Activated CD4-positive, alpha-beta T cell treated with anti-CD3 and anti-CD28 coated beads, Interleukin-2, amount 50 U/mL, for 4 hours (primary cell): ENCODE data around the gene EBF4.
A peak's percentile ranks its signal among the peaks of the same experiment; 100 is the strongest.

Experiments used
- DNase-seq, 2 experiments: peaks; one replicate each; pipeline ENCODE4 v3.0.0-alpha.2; 2020

Gene EBF4, protein sequence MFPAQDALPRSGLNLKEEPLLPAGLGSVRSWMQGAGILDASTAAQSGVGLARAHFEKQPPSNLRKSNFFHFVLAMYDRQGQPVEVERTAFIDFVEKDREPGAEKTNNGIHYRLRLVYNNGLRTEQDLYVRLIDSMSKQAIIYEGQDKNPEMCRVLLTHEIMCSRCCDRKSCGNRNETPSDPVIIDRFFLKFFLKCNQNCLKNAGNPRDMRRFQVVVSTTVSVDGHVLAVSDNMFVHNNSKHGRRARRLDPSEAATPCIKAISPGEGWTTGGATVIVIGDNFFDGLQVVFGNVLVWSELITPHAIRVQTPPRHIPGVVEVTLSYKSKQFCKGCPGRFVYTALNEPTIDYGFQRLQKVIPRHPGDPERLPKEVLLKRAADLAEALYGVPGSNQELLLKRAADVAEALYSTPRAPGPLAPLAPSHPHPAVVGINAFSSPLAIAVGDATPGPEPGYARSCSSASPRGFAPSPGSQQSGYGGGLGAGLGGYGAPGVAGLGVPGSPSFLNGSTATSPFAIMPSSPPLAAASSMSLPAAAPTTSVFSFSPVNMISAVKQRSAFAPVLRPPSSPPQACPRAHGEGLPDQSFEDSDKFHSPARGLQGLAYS

DNA sequence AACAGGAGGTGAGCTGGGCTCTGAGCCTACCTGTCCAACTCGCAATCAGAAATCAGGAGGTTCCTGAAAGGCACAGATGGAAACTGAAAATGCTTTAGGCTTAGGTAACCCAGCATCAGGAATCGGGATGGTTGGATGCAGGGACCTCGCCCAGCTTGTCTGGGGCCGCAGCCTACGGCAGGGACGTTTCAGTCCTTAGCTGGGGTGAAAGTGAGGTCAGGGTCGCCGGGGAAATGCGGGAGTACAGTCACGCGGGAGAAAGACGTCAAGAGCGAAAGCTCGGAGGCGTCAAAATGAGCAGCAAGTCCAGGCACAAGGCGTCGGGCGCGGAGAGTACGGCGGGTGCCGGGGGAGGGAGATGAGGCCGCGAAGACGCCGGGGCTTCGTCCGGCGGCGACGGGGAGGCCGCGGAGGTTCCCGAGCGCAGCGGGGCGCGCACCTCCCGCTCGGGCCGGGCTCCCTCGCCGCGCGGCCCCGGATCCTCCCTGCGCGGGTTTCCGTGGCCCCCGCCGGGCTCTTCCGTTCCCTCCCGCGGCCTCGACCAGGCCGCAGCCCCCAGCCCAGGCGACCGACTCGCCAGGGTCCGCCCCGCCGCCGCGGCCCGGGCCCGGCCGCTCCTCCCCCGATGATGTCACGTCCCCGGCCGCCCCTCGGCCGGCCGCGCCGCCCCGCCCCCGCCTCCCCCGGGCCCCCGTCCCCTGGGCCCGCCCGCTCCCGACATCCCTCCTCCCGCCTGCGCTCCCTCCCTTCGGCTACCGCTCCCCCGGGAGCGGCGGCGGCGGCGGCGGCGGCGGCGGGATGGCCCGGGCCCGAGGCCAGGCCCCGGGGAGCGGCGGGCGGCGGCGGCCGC, at the start of gene EBF4:
Gene EBF4 (plus strand): TSS at position 745 of the 850 bp plus-strand sequence. CDS start 866 bp downstream, outside the sequence.
- DNase-seq, result peak in 1 of 2 experiments; percentile 18

DNA sequence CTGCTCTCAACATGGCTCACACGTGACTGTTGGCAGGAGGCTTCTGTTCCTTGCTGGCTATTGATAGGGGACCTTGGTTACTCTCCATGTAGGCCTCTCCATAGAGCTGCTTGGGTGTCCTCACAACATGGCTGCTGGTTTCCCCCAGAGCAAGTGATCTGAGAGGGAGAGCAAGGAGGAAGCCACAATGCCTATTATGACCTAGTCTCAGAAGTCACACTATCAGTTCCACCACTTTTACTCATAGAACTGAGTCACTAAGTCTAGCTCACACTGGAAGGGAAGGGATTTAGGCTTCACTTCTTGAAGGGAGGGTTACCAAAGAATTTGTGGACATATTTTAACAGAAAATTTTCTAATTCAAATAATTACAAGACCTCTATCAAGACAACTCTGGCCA, 48.9 kb upstream of the EBF4 start:
- DNase-seq, result no peak

DNA sequence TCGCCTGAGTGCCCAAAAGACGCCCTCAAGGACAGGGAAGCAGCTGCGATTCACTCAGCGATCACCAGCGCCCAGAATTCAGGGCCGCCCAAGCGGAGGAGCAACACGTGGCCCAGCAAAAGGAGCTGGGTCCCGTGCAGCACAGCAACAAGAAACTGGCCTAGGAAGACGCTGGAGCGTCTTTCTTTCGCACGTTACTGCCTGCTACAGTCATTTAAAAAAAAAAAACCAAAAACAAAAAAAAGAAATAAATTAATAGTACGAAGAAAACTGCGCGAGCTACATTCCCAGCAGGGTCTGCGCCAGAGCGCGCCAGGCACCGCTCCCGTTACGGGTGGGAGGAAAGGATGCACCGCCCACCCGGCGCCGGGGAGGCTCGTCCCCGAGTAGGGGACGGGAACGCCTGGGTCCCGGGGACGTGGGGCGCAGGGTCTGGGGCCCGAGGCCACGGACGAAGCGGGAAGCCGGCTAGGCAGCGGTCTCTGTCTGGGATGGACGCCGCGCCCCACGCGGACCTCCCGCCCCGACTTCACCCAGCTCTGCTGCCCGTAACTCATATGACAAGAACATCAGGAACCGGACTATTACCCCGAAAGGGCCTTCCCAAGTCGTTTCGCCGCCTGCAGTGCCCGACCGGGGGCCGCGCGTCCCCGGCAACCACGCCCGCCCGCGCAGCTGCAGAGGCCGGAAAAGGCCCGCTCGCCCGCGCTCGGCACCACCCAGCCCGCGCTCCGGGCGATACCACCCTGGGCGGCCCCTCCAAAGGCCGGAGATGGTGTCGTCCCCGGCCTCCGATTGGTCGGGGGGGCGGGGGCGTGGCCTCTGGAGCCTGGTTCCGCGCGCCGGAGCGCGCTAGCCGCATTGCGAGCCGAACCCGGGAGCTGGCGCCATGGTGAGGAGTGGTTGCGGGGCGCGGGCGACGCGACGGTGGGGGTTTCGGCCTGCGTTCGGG, 40.5 kb upstream of the EBF4 start, which contains the start of gene NOP56:
Gene NOP56 (plus strand): TSS at position 861 of the 952 bp plus-strand sequence. CDS start 29 bp downstream, at position 890.
- DNase-seq, result peak; percentile 93

DNA sequence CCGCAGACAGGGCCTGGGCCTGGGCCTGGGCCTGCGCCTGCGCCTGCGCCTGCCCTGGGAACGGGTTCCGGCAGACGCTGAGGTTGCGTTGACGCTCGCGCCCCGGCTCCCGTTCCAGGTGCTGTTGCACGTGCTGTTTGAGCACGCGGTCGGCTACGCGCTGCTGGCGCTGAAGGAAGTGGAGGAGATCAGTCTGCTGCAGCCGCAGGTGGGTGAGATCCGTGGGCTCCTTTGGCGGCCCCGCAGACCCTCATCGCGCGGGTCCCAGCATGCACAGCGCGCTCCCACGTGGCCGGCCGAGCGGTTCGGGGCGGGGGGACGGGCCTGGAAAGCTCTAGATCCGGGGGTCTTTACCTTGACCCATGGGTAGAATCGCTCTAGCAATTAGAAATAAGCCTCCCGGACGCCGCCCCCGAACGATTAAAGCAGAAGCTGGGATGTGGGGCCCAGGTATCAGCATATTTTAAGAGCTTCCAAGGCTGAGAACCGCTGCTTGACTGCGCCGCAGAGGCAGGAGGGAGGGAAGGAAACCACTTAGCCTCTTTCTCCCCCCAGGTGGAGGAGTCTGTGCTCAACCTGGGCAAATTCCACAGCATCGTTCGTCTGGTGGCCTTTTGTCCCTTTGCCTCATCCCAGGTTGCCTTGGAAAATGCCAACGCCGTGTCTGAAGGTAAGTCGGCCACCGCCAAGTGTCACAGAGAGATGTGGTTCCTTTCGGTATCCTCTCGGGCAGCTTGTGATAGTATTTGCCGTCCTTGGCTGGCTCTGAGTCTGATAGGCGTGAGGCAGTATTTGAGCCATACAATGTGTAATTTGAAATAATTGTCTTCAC, 39.6 kb upstream of the EBF4 start:
- DNase-seq, result peak; percentile 41 to 45

DNA sequence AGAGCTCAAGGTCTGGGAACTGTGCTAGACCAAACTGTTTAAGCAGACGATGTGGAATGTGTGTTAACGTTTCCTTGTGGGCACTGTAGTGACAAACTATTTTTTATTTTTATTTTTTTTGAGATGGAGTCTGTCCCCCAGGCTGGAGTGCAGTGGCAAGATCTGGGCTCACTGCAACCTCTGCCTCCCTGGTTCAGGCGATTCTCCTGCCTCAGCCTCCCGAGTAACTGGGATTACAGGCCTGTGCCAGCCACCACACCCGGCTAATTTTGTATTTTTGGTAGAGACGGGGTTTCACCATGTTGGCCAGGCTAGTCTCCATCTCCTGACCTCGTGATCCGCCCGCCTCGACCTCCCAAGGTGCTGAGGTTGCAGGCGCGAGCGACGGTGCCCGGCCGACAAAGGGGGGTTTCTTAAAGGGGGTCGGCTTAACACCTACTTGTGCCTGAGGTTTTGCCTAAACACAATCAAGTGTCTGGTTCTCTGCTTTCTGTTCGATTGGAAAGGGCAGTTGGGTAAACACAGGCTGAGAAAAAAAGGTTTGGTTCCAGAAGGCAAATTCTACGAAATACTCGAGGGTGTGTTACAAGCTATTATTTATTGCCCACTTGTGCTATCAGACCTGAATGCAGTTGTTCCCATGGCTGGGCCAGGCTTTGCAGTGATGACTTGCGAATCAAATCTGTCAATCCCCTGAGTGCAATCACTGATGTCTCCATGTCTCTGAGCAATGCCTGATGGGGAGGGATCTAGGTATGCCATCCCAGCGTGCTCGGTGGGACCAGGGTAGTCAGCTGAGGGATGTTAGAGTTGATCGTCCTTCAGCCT, 38.8 kb upstream of the EBF4 start:
- no peak for DNase-seq

DNA sequence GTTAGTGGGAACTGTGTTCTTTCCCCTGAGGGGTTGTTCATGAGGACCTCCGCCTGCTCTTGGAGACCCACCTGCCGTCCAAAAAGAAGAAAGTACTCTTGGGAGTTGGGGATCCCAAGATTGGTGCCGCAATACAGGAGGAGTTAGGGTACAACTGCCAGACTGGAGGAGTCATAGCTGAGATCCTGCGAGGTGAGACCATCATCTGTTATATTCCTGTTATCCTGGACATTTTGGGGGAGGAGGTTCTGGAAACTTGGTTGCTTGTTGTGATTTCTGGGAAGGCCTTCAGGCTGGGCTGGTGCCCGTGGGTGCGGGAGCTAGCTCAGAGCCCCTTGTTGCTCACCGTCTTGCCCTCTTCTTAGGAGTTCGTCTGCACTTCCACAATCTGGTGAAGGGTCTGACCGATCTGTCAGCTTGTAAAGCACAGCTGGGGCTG, 38.2 kb upstream of the EBF4 start:
- DNase-seq, result no peak

DNA sequence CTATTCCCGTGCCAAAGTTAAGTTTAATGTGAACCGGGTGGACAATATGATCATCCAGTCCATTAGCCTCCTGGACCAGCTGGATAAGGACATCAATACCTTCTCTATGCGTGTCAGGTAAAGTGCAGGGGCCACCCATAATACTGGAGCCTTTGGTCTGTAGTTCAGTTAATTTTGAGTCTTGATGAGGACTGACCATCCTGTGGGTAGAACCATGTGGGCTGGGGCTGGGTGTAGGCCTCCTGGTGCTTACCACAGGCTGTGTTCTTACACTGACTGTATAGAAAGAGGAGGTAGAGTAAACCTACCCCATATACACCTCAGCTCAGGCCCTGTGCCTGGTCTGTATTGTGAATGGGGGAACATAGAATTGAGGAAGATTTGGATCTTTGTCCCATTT, 37.7 kb upstream of the EBF4 start:
- no peak for DNase-seq

DNA sequence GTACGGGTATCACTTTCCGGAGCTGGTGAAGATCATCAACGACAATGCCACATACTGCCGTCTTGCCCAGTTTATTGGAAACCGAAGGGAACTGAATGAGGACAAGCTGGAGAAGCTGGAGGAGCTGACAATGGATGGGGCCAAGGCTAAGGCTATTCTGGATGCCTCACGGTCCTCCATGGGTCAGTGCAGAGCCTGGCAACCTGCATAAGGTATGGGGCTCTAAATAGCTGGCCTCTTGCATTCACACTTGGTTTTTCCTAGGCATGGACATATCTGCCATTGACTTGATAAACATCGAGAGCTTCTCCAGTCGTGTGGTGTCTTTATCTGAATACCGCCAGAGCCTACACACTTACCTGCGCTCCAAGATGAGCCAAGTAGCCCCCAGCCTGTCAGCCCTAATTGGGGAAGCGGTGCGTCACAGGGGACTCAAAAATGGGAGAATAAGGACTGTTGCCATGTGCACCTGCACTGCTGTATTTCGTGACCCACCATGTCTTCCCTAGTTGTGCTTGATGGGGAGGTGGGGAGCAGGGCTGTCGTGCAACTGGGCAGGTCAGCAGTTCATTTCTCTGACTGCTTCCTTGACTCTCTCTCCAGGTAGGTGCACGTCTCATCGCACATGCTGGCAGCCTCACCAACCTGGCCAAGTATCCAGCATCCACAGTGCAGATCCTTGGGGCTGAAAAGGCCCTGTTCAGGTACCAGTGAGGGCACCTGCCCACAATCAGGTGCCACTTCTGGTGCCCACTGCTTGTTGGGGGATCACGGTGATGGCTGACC, 37.1 kb upstream of the EBF4 start:
- no peak for DNase-seq

DNA sequence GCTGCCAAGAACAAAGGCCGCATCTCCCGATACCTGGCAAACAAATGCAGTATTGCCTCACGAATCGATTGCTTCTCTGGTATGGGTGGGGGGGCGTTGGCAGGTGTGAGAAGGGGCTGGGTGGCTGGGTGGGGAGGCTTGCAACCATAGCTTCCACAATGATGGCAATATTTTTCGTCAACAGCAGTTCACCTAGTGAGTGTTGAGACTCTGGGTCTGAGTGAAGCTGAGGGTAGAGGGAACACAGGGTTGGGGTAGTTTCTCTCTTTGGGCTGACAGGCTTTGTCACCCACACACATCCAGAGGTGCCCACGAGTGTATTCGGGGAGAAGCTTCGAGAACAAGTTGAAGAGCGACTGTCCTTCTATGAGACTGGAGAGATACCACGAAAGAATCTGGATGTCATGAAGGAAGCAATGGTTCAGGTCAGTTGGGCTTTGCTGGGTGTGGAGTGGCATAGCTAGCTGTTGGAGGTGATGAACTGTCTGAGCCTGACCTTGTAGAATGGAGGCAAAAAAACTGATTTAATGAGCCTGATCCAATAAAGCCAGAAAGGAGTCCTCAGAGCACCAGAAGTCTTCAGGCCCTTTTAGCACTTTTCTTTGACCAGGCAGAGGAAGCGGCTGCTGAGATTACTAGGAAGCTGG, 36.0 kb upstream of the EBF4 start:
- no peak for DNase-seq

DNA sequence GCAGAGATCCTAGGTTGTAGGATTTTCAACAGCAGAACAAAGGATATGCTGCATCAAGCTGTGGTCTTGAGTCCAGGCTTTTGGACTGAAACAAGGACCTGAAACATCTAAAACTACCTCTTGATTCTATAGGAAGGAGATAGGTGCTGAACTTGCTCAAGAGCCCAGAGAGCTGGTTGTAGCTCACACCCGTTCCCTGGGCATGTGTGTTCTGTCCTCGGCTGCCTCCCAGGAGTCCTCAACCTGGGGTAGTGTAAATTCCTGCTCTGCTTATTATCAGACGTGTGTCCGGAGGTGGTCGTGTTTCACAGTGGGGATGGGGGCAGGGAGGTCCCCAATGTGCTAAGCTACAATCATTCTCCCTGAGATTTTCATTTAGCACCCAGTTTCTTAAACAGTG, 35.3 kb upstream of the EBF4 start:
- no peak for DNase-seq

DNA sequence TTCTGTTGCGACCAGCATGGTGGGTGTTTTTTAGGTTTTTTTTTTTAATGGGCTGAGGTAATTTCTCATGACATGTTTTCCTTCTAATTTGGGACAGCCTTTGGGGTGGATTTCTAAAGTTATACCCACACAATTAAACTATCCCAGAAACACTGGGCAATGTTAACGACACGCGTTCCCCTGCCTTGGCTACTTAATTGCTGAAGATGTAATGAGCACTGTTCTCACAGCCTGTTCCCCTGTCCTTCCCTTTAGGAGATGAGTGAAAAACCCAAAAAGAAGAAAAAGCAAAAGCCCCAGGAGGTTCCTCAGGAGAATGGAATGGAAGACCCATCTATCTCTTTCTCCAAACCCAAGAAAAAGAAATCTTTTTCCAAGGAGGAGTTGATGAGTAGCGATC, 34.9 kb upstream of the EBF4 start:
- DNase-seq, result no peak

DNA sequence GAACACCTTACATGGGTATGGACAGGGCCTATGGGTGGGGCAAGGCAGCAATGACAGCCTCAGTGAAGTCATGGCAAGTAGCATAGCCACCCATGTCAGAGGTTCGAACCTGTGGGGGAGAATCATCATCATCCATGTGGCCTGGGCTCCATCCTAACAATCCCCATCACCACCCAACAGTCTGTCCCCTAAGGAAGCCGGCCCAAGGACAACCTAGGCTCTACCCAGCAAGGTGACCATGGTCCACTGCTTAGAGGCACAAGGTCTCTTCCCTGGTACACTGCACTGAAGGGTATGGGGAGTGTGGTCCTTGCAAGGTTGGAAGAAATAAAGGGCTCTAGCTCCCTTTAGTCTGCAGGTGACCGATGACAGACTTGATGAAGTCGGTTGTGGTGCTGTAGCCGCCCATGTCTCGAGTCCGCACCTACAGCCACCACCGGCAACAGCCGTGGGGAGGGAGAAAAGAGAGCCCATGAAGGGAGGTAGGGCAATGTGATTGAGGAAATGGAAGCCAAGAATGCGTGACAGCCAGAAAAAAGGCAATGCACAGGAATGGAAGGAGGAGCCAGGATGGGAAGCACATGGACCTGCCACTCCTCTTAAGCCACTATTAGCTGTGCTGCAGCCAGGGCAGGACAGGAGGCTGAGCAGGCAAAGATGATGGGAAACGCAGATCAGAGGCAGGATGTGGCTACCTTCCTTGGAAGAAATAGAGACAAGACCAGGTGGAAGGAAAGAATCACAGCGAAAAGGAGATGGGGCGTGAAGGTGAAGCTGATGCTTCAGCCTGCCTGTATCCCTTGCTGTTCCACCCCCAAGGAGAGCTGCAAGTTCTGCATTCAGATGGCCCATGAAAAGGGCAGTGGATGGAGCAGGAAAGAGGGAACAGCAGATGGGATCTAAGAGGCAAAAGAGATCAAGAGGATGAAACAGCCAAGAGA, 33.9 kb upstream of the EBF4 start:
- DNase-seq, result no peak

DNA sequence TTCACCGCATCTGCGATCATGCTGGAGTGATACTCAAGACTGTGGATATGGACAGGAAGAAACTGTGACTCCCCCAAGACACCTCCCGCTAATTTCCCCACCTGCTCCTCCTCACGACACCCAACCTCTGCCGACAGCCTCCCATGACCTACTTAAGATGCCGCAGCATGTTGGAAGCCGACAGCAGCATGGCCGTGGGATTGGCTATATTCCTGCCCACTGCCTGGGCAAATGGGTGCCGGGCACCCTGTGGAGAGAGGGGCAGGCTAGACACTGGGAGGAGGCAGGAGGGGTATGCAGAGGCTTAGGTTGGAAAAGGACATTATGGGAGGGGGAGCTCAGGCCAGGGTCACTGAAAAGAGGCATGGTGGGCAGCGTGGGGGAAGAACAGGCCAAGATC, 33.0 kb upstream of the EBF4 start:
- DNase-seq, result no peak

DNA sequence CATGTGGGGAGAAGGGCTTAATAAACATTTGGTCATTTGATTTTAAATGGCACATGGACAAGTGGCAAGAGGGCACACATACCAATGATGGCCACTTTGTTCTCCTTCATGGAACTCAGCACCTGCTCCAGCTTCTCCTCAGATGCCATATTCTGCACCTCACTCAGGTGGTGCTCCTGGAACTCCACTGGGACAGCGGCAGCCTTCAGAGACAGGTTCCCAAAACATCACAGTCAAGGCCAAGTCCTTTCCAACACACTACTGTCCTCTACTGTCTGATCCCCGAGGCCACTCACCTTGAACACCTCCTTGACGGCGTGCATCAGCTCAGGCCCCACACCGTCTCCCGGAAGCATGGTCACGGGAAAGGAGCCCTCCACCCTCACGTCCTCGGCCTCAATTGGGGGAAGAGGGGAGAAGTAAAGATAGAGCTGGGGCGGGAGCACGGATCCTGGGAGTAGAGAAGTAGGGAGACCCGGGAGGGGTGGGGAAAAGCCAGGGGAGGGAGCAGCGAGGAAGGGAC, 29.2 kb upstream of the EBF4 start:
- DNase-seq, result no peak

DNA sequence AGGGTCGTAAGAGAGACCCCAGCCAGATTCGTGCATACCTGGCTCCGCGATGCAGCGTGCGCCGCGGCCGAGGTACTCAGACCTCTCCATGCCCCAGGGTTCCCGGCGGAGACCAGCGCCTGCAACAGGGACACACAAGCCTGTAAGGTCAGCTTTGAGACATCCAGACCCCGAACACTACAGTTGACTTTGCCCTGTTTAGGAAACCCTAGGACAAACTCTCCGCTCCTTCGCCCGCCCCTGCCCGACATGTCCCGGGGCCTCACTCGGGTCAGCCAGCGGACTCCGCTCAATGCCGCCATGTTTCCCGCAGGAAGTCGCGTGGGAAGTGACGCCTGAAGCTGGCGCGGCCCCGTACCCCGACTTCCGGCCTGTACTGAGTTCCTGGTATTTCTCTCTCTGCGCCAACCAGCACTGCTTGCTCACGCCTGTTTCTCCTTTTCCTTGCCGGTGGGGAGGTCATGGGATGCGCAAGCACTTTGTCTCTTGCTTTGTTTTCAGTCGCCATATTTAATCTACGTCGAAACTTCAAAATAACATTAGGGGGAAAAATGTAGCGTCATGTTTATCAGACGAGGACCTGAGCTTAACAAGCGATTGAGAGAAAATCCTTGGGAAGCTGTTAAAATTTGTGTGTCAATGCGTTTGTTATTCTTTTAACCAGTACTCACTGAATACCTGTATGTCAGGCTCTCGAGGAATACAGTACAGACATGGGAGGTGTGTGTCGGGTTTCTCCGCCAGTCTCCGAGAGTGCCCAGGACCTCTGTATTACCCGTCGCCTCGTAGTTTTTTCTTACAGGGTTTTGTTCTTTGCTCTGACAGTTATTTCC, 28.5 kb upstream of the EBF4 start, which contains the start of gene IDH3B:
Gene IDH3B (minus strand): TSS at position 330 of the 833 bp plus-strand sequence. CDS start 28 bp downstream, at position 302.
- peak; percentile 85 to 86 for DNase-seq

DNA sequence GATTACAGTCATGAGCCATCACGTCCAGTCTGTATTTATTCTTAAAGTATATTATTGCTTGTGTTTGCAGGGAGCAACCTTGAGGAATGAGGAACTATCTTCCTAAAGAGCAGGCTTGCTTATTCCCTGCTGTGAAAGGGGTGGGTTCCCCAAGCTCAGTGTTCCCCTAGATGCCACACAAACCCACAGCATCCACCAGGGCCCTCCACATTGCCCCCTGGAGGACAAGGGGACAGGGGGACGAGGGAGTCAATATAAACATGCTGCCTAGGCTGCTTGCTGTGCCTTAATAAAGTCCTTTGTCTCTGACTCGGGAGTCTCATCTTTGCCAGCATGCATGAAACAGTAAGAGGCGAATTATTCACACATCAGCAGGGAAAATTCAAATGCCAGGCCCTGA, 20.6 kb upstream of the EBF4 start:
- no peak for DNase-seq
